HEK293 (cell line): ENCODE results near the gene LRIT1.

Source experiments
- KLF7 ChIP-seq: fragments of 450-650 bp; formaldehyde crosslinking; IDR thresholded peaks from 2 replicates; pipeline ENCODE4 v1.5.1; 2016; ENCODE audit warnings: missing biosample characterization, missing genetic modification characterization, borderline replicate concordance
- ZBTB6 ChIP-seq: fragments of 450-650 bp; formaldehyde crosslinking; IDR thresholded peaks from 2 replicates; pipeline ENCODE4 v1.5.1; 2017; ENCODE audit warnings: missing biosample characterization, missing genetic modification characterization

GRCh38 chr10:84264611-84265141 is 23.3 kb upstream of the LRIT1 start:
- TF ChIP-seq KLF7 (no peak), ZBTB6 (tag by site-specific recombination) (no peak)
